GM12801 (cell line): ENCODE measurements around the gene MYB.

ENCODE experiments used
- CTCF ChIP-seq: IDR thresholded peaks from one replicate; pipeline ENCODE4 v1.5.1; 2011; ENCODE audit warnings: control low read depth; ENCODE audit not compliant: insufficient read length; ENCODE audit errors: extremely low read depth

Gene MYB

GRCh38 chr6:135250751-135251497 lies 69.8 kb downstream of the MYB start:
- no peak for TF ChIP-seq CTCF

- TF ChIP-seq CTCF = no peak
Observed at GRCh38 chr6:135251498-135252441, 70.7 kb downstream of the MYB start.

- no peak for TF ChIP-seq CTCF
Observed at GRCh38 chr6:135254471-135254870, 73.4 kb downstream of the MYB start.

GRCh38 chr6:135256866-135257265 lies 75.8 kb downstream of the MYB start:
- no peak for TF ChIP-seq CTCF

- TF ChIP-seq CTCF = no peak
Observed at GRCh38 chr6:135257631-135258405, 76.7 kb downstream of the MYB start.

GRCh38 chr6:135258970-135259369 lies 77.9 kb downstream of the MYB start:
- no peak for TF ChIP-seq CTCF

GRCh38 chr6:135260612-135261011 lies 79.5 kb downstream of the MYB start:
- TF ChIP-seq CTCF = no peak
